Lower leg skin (tissue), 3 donors: Measurements from ENCODE around the gene HM13.

Source experiments
- POLR2A ChIP-seq, 2 donors: fragments of 450-650 bp; IDR thresholded peaks; one replicate each; pipeline ENCODE4 v1.6.1; 2016 to 2017; ENCODE audit warnings: antibody characterized with exemption in 2 of 2, mild to moderate bottlenecking in 1 of 2, moderate library complexity in 1 of 2
- TF ChIP-seq, protein P1 (sequence below), 3 donors: fragments of 450-650 bp; IDR thresholded peaks; one replicate each; pipeline ENCODE4 v1.5.1; 2016; ENCODE audit warnings: antibody characterized with exemption in 3 of 3, mild to moderate bottlenecking in 3 of 3, moderate library complexity in 2 of 3

DNA sequence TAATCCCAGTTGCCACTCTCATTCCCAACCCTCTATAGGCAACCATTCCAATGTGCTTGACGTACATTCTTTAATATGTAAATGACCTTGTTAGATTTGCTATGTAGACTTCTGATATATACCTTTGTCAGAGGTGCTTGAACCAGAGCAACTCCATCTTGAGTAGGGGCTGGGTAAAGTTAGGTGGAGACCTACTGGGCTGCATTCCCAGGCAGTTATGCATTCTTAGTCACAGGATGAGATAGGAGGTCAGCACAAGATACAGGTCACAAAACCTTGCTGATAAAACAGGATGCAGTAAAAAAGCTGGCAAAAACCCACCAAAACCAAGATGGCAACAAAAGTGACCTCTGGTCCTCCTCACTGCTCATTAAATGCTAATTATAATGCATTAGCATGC lies 8.3 kb upstream of the HM13 start:
- TF ChIP-seq, protein P1, sequence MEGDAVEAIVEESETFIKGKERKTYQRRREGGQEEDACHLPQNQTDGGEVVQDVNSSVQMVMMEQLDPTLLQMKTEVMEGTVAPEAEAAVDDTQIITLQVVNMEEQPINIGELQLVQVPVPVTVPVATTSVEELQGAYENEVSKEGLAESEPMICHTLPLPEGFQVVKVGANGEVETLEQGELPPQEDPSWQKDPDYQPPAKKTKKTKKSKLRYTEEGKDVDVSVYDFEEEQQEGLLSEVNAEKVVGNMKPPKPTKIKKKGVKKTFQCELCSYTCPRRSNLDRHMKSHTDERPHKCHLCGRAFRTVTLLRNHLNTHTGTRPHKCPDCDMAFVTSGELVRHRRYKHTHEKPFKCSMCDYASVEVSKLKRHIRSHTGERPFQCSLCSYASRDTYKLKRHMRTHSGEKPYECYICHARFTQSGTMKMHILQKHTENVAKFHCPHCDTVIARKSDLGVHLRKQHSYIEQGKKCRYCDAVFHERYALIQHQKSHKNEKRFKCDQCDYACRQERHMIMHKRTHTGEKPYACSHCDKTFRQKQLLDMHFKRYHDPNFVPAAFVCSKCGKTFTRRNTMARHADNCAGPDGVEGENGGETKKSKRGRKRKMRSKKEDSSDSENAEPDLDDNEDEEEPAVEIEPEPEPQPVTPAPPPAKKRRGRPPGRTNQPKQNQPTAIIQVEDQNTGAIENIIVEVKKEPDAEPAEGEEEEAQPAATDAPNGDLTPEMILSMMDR (IDR thresholded peaks at IDR 0.05), result no peak
- TF ChIP-seq POLR2A (IDR thresholded peaks at IDR 0.05), result no peak
